ENCODE measurements around the gene C4orf50.

The C4orf50 gene

GRCh38 chr4:6002492-6002833, 15.8 kb downstream of the C4orf50 start:
- H3K4me3 ChIP-seq (ENCODE audit: low read length), result no peak overlapping the region
- no peak for DNase-seq (ENCODE audit: low read depth)
- no peak for TF ChIP-seq CTCF (IDR thresholded peaks at IDR 0.05; ENCODE audit: insufficient read depth, low read depth, low read length, missing control alignments)

GRCh38 chr4:6001680-6002491, 16.3 kb downstream of the C4orf50 start:
- TF ChIP-seq CTCF (IDR thresholded peaks at IDR 0.05; ENCODE audit: insufficient read depth, low read depth, low read length, missing control alignments), result no peak
- DNase-seq (ENCODE audit: low read depth), result no peak

GRCh38 chr4:5999830-6000365, 18.3 kb downstream of the C4orf50 start:
- H3K4me3 ChIP-seq (ENCODE audit: low read length), result no peak overlapping the region

More at GRCh38 chr4:6001680-6002491, 16.3 kb downstream of the C4orf50 start:
- H3K4me3 ChIP-seq (ENCODE audit: low read length), result no peak overlapping the region

GRCh38 chr4:5999356-5999755, 18.9 kb downstream of the C4orf50 start:
- DNase-seq (ENCODE audit: low read depth), result no peak
- H3K4me3 ChIP-seq (ENCODE audit: low read length), result no peak overlapping the region
- no peak for TF ChIP-seq CTCF (IDR thresholded peaks at IDR 0.05; ENCODE audit: insufficient read depth, low read depth, low read length, missing control alignments)

More at GRCh38 chr4:5999830-6000365, 18.3 kb downstream of the C4orf50 start:
- no peak for DNase-seq (ENCODE audit: low read depth)
- no peak for TF ChIP-seq CTCF (IDR thresholded peaks at IDR 0.05; ENCODE audit: insufficient read depth, low read depth, low read length, missing control alignments)

DNA sequence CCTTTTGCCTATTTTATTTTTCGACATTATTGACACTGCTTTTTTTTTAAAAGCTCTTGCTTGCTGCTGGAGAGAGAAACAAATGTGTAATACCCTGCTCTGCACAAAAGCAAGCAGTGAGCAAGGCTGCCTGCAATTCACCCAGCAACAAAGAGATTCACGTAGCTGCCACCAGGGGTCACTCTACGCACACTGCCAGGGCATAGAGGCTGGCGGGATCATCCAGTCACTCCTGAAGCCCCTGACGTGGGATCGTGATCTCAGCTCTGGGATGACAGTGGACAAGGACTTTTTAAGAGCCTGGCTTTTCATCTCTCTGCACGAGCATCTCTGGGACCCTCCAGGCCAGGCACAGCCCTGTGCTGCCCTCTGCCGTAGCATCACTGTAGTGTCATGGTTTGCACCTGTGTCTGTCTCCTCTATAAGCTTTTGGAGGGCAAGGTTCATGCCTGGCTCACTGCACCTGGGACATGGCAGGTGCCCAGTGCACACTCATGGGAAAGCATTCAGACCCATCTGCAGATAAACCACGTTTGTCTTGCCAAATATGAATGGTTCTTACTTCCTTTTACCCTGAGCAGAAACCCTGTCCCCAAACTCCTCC, 19.8 kb downstream of the C4orf50 start:
- no peak overlapping the region for H3K4me3 ChIP-seq (ENCODE audit: low read length)
- peak; percentile 49 for TF ChIP-seq CTCF (IDR thresholded peaks at IDR 0.05; ENCODE audit: insufficient read depth, low read depth, low read length, missing control alignments)
- peak; percentile 28 for DNase-seq (ENCODE audit: low read depth)

GRCh38 chr4:5996641-5997040, 21.6 kb downstream of the C4orf50 start:
- DNase-seq (ENCODE audit: low read depth), result no peak
- H3K4me3 ChIP-seq (ENCODE audit: low read length), result no peak overlapping the region
- TF ChIP-seq CTCF (IDR thresholded peaks at IDR 0.05; ENCODE audit: insufficient read depth, low read depth, low read length, missing control alignments), result no peak

Measured in epithelial cell of esophagus (primary cell).